Measurements from ENCODE around the gene TBCK. TPM values are rescaled to one million over a fixed set of nuclear protein-coding genes. Genes with fewer than 3 reads are reported as not detected.

The TBCK gene
- polyA plus RNA-seq, 1 donor = 22.3 TPM

Other genes starting within 250 kb of the TBCK start
- 37.8 TPM for gene AIMP1, start 341 bp upstream of the TBCK start, polyA plus RNA-seq (ENCODE audit: insufficient read length)
- gene GIMD1, start 52.6 kb upstream of the TBCK start, polyA plus RNA-seq (ENCODE audit: insufficient read length) = not detected

All from hindlimb muscle (tissue), 1 donor.